Activated CD8-positive, alpha-beta memory T cell treated with anti-CD3 and anti-CD28 coated beads, Interleukin-2, amount 10 ng/mL, durations not matched to agents 7 days and 5 days (primary cell): Measurements from ENCODE around the gene DDIAS. TPM values are rescaled to one million over a fixed set of nuclear protein-coding genes. Genes with fewer than 3 reads are reported as not detected.

Experiments
- total RNA-seq, 2 experiments: library from RNA; stranded (reverse); gene quantifications; one replicate each; pipeline ENCODE4 v1.2.3, GENCODE V29; 2021

DDIAS gene
- total RNA-seq, 2 experiments from 2014 or later: 12.0 to 16.2 TPM

Other genes starting within 250 kb of the DDIAS start
- gene FAM181B, start 167.9 kb upstream of the DDIAS start, total RNA-seq: not detected
- 10 to 100 TPM; 17.3 to 21.8 TPM for gene PRCP, start 1.3 kb upstream of the DDIAS start, total RNA-seq
- gene RAB30, start 170.2 kb downstream of the DDIAS start, total RNA-seq: 1 to 10 TPM; 7.0 to 7.7 TPM